Epidermal melanocyte (primary cell): ENCODE measurements around the gene SNX8.
A peak's percentile ranks its signal among the peaks of the same experiment; 100 is the strongest.

Experiments used
- DNase-seq: peaks from one replicate; pipeline ENCODE4 v3.0.0; 2011; ENCODE audit warnings: low spot score; ENCODE audit not compliant: insufficient read length

SNX8 gene

DNA sequence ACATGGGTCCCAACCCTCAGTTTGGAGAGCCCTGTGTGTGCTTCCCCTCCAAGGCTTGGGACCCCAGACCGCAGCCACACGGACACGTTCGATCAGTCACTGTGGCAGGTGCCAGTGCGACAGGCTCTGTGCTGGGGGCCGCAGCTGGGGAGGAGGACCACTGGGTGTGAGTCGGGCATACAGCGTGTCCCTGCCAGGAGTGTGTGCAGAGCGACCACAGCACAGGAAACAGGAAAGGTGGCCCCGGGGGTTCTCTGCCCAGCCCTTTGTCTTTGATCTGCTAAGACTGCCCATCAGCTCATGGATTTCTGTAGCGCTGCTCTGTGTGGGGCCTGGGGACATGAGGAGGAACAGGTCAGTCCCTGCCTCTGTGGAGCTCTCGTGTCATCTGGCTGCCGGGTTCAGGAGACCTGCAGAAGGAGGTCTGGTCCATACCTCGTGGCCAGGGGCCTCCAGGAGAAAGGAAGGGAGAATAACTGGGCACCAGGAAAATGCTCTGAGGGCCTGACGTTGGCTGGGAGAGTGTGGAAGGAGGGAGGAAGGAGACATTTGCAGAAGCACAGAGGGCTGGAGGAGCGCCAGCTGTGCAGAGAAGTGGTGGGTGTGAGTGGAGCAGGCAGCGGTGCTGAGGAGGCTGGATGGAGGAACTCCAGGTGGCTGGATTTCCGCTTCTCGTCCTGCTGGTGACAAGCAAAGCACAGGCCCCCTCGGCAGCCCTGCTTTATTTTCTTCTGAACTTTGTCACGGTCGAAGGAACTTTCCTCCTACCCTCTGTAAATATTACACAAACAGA lies 68.2 kb downstream of the SNX8 start:
- no peak for DNase-seq

DNA sequence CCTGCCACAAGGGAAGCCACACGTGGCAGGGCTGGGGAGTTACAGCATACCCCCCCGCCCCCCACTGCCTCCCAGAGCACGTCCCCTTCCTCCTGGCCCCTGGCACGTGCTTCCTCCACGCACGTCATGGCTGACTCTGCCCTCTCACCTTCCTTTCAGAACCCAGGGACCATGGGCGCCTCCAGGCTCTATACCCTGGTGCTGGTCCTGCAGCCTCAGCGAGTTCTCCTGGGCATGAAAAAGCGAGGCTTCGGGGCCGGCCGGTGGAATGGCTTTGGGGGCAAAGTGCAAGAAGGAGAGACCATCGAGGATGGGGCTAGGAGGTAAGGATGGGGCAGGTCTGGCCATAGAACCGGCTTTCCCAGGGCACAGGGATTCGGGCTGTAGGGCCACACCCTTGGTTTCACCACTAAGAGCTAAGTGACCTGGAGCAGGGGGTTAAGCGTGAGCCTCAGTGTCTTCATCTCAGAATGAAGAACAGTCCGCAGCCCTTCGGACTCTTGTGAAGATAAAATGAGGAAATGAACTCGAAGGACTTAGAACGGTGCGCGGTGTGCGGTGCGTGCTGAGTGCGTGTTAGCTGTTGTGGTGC lies 69.7 kb downstream of the SNX8 start:
- no peak for DNase-seq

DNA sequence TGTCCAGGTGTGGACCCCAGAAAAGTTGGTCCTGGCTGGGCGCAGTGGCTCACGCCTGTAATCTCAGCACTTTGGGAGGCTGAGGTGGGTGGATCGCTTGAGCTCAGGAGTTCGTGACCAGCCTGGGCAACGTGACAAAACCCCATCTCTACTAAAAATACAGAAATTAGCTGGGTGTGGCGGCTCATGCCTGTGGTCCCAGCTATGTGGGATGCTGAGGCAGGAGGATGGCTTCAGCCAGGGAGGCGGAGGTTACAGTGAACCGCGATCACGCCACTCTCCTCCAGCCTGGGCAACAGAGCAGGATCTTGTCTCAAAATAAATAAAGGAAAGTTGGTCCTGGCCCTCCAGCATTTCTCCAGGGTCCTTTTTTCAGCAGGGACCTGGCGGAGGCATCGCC lies 70.8 kb downstream of the SNX8 start:
- DNase-seq = no peak

DNA sequence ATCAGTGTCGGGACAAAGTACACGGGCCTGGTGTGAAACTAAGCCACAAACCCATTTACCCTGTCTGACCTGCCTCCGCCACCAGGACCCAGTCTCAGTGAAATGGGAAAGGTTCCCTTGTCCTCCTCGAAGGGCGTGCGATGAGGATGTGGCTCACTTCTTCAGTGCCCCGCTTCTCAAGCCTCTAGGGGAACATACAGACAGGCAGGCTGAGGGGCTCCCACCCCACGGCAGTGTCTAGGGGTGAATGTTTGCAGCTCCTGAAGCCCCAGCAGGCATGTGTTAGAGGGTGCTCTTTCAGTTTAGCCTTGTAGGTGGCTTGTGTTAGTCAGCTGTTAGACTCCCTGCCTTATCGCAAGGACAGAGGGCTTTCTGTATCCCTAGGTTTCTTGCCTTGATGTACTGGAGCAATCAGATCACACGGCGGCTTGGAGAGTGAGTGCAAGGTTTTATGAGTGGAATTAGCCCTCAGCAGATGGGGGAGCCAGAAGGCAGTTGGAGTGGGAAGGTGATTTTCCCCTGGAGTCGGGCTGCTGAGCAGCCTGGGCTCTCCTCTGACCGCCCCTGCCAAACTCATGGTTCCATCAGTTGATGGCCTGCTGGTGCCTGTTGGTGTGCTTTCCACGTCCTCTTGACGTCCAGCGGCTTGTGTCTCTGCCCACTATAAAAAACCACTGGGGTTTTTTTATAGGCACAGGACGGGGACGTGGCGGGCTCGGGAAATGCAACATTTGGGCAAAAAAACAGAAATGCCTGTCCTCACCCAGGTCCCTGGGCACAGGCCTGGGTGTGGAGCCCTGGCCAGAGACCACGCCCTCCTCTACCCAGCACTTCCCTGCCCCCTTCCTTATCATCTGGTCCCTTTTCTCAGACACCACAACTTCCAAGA lies 71.5 kb downstream of the SNX8 start:
- DNase-seq = no peak

DNA sequence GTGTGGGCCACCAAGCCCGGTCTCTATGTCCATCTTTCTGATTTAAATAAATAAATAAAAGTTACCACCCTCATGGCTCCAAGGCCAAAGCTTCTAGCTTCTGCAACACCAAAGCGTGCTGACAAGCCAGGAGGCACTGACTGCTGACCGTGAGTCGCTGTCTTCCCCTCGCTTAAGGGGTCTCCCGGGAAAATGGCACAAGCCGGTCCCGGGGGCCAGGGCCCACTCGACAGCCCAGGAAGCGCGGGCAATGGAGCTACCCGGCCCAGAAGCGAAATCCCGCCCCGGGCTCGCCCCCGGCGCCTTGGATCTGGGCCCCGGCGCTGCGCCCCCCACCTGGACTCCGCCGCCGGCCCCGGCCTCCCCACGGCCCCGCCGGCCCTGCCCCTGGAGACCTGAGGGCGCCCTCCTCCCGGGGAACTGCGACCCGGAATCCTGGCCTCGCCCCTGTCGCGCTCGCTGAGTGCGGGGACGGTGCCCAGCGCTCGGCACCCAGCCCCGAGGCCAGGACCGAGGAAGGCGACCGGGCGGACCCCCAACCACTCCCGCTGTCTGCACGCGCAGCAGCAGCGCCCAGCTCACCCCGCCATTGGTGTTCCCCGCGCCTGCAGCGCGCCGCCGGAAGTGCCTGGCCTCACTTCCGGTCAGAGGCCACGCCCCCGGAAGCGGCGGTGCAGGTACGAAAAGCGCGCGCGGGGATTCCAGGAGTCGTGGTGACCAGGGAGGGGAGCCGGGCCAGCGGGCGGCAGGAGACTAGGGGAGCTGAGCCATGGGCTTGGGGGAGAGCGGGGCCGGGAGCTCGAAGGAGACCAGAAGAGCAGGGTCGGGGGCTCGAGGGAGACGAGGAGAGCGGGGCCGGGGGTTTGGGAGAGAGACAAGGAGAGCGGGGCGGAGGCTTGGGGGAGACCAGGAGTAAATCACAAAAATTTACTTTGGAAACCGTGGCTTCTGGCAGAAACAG lies 72.4 kb downstream of the SNX8 start, which contains the start of the genes MRM2 and NUDT1:
Gene MRM2, minus strand, starts transcription at position 626 of the 961 bp plus-strand sequence. Its CDS starts 36 bp downstream, at position 590.
Gene NUDT1, plus strand, starts transcription at position 647 of the 961 bp plus-strand sequence. CDS start 2,349 bp downstream, outside the sequence.
- peak; percentile 84 for DNase-seq

DNA sequence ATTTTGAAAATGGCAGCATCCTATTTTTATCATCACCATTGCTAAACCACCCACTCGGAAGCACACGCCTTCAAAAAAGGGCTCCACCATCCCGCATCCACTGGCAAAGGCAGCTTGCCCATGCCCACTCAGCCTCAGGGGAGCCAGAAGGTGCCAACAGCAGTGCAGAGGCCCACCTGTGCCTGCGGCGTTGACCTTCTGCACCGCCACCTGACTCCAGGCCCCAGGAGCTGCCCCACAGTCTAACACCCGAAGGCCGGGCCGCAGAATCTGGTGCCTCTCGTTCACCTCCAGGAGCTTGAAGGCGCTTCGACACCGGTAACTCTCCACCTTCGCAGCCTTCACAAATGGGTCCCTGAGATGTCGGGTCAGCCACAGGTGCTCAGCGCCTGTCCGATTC lies 75.0 kb downstream of the SNX8 start:
- DNase-seq = no peak

DNA sequence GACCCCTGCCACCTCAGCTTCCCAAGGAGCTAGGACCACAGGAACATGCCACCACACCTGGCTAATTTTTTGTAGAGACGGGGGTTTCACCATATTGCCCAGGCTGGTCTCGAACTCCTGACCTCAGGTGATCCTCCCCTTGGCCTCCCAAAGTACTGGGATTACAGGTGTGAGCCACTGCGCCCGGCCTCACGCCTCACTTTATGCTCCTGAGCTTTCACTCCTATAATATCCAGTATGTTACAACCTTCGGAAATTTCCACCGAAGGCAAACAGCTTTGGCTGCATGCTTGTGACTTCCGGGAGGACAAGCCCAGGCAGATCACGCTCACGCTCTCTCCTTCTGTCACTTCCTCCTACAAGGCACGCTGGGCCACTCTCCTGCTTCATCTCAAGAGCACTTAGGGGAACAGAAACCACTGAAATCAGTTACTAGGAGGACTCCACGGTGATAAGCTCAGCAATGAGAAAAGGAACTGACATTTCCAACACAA lies 77.1 kb downstream of the SNX8 start:
- DNase-seq = no peak

DNA sequence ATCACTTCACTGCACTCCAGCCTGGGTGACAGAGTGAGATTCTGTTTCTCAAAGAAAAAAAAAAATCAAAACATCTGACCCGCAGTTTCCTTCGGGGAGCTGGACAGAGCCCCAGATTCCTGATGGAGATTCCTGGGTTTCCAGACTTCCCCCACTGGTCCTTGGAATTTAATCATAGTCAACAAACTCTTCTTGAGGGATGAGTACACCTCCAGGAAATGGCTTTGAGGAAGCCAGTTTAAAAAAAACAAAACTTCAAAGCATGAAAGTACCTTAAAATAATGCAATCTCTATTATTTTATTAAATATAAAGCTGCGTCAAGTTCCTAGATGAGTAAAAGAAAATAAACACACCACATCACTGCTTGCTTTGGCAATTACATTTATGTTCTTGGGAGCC lies 80.3 kb downstream of the SNX8 start:
- DNase-seq = no peak

DNA sequence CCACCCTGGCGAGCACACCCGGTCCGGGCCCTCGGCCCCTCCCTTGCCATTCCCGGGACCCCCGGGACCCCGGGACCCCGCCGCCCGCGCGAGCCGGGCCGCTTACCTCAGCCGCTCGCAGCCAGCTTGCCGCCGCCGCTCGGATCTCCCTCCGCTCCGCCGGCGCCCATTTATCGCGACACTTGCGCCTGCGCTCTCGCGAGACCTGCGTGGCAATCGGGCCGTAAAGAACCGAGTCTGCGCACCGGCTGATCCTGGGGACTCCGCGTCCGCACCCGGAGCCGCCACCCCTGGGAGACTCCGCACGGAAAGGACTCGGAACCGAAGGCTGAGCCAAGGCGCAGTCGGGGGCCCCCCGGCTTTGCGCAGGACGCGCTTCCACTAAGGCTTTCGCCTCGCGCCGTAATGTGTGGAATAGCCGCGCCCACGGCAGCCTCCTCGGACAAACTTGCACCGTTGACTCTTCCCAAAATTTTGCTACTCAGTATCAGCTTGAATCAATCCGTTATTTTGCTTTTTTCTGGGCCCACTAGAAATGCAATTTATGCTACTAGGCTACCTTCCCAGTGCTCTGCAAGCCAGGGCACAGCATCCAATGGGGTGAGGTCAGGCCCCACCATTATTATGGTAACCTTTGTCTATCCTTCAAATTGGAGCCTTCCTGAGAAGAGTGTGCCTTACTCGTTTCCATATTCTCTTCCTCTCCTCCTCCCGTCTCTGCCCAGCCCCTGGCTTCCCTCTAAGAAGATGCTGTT lies 81.3 kb downstream of the SNX8 start, which contains the start of gene MAD1L1:
Gene MAD1L1, minus strand, starts transcription at position 180 of the 755 bp plus-strand sequence. CDS start 2,812 bp downstream, outside the sequence.
- DNase-seq = peak; percentile 89

DNA sequence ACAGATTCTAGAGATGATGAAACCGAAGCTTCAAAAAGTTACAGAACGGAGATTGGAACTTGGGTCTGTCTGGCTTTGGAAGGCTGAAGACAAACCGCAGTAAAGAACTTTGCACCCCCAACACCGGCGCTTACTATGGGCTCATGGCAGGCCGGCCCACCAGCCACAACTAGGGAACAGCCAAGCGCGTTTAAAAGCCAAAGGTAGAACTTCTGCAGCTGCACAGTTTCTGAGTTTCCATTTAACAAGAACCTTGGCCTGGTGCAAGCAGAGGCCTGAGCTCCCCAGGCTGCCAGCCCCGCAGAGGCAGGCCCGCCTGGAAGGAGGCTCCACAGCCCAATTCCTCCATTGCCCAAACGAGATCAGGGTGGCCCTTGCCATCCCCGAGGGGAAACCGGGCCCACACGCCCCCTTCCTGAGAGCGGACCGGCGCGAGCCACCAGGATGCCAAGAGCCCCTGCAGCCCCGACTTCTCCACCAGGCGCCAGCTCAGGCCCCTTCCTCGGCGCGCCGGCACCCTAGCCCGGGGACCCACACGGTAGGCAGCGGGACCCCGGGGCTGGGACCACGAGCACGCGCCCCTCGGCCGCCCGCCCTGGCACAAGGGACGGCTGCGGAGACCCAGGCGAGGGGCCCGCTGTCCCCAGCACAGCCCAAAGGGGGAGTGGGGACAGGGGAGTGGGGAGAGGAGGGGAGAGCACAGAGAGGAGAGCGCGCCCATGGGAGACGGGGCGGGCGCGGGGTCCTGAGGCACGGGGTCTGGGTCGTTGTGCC lies 82.1 kb downstream of the SNX8 start:
- DNase-seq = no peak

DNA sequence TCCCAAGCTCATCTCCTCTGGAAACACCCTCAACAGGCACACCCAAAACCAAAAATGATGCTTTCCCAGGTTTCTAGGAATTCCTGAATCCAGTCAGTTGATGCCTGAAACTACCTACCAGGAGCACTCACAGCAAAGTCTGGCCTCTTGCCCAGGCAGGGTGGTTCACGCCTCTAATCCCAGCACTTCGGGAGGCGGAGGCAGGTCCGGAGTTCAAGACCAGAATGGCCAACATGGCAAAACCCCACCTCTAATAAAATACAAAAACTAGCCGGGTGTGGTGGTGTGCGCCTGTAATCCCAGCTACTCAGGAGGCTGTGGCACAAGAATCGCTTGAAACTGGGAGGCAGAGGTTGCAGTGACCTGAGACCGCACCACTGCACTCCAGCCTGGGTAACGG lies 83.4 kb downstream of the SNX8 start:
- no peak for DNase-seq

DNA sequence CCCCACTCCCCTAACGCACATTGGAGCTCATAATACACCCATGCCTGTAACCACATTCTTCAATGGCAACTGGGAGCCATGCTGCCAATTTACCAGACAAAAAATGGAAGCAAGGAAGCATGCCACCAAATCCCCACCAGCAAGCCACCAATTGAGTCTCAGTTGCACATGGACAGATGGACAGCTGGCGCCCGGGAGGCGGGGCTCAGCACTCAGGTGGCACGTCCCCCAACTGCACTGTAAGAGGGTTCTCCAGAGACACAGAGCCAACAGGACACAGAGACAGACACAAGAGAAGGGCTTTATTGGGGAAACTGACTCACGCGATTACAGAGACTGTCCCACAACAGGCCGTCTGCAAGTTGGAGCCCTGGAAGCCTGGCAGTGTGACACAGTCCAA lies 84.0 kb downstream of the SNX8 start:
- no peak for DNase-seq

DNA sequence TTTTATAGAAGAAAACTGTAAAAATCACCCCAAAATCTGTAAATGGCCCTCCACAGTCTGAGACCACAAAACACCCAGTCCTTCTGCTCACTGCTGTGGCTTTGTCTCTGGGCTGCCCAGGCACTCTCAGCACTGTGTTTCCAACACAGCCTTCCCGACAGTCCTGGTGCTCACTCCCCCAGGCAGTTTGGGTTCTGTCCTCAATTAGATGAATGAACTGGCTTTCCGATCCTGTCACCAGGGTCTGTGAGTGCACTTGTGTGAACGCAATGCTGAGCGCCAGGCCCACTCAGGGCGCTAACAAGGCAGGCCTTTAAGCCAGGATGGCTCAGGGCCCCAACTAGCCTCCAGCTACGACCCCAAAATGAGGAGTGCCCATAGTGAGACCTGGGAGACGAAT lies 84.8 kb downstream of the SNX8 start:
- no peak for DNase-seq

DNA sequence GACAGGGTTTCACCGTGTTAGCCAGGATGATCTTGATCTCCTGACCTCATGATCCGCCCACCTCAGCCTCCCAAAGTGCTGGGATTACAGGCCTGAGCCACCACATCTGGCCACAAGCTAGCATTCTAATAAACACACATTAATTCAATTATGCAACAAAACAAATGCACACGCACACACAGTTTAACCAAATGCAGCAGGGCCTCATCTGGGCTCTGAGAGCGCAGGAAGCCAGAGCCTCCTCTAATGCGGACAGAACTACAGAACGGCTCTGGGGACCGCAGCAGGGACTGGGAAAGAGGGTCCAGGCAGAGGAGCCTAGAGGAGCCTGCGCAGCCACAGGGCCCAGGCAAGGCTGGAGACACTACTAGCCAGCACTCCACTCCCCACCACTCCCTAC lies 85.3 kb downstream of the SNX8 start:
- no peak for DNase-seq

DNA sequence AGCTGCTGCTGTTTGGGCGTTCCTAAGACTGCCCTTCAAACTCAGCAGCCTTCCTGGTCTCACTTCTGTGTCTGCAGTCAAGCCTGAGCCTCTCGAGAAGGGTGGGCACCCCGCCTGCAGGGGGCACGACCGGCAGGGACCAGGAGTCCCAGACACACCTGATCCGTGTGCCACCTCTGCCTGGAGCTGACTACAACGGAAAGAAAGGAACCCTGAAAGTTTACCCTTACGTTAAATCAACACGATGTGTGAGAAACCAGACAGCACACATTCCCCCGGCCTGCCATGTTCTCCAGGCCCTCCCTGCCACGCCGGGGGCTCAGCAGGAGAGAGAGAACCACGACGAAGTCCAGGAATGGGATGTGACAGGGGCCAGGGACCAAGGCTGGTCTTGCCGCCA lies 86.5 kb downstream of the SNX8 start:
- no peak for DNase-seq

DNA sequence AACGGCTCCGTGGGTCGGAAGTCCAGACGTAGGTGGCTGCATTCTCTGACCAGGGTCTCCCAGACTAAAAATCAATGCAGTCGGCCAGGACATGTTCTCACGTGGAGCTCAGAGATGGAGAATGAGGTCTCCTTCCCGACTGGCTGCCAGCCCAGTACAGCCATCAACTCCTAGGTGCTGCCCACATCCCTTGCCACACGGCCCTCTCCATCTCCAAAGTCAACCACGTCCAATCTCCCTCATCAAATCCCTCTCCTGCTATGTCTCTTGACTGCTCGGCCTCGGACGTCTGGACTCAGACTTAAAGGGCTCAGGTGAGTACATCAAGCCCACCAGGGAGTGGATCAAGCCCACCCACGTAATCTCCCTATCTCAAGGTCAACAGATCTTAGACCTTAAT lies 88.4 kb downstream of the SNX8 start:
- DNase-seq = no peak

DNA sequence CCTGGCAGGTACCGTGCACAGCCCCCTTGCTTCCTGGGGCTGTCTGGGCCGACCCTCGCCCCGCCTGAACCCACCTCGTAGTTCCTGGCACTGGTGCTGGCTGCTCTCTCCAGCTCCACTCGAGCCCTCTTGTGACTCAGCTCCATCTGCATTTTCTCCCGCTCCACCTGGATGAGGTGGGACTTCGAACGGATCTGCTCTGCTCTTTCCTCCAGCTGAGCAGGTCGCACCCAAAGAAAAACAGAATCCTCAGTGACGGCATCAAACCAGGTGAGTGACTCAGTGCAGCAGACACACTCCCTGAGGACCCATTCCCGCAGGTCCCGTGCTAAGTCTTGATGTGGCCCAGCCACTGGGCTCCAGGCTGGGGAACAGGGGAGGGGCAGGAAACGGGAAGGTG lies 88.9 kb downstream of the SNX8 start:
- DNase-seq = no peak

DNA sequence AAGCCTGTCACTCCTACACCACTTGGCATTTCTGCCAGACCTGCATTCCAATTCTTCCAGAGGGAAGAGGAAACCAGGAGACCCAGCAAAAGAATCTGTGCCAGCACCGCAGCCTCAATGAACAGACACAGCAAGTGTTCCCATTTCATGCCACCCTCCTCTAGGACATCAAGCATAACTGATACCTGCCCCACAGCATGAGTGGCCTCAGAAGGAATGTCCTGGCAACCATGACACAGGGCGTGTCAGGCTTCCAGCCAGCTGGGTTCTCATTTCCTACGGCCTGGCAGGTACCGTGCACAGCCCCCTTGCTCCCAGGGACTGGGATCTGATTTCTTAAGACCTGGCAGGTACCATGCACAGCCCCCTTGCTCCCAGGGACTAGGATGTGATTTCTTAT lies 89.3 kb downstream of the SNX8 start:
- DNase-seq = no peak

DNA sequence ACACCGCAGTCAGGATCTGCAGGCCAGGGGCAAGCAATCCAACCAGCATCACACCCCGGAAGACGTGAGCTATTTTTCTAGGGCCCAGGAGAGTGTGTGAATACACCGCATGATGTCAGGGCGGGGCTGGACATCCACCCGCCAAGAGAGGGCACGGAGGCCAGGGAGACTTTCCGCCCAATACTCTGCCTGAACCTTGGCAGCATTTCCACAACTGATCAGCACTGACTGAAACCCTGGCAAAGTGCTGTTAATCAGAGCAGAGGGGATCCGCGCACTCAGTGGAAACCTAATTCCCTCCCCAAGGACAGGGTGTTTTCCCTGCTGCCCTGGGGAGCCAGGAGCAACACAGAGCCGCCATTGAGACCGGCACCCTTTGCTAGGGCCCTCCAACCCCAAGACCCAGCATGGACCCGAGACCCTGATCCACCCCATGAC lies 89.7 kb downstream of the SNX8 start:
- no peak for DNase-seq
